ENCODE measurements around the gene KRTAP12-4. TPM values are rescaled to one million over a fixed set of nuclear protein-coding genes. Genes with fewer than 3 reads are reported as not detected.
"Not testable (repeated sequence)": the region's sequence is repeated elsewhere in the genome, so short reads cannot be mapped to it uniquely, and the experiment has no call there.

KRTAP12-4 gene
- total RNA-seq, 1 donor from 2014 or later: not detected

DNA sequence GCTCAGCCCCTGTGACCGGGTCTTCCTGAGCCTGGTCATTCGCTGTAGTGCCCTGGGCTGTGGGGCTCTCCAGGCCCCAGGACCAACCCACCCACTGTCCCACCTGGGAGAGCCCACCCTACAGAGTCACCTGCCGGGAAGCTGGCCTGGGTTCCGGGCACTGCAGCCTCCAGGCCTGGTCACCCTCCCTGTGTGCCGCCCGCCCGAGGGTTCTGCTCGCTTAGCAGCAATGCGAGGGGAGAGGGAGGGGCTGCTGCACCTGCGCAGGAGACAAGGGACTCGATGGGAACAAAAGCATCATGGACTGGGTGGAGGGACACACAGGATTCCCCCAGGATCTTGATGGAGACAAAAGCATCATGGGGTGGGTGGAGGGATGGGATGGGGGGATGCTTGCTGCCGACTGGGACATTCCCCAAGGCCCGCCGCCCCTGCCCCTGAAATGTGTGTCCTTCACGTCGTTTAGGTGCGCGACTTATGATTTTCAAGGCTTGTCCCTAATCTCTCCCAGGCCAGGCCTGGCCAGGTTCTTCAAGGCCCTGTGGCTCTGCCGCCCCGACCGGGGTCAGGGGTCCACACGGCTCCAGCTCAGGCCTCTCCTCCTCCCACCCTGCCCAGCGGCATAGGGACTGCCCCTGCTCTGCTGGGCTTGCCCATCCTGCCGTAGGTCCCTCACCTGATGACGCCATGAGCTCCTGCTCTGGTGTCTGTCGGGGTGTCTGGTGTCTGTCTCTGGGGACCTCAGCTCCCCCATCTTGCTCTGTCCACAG is 40.9 kb downstream of the KRTAP12-4 start:
- ATAC-seq (no peak), DNase-seq (ENCODE audit: low spot score) (no peak)

DNA sequence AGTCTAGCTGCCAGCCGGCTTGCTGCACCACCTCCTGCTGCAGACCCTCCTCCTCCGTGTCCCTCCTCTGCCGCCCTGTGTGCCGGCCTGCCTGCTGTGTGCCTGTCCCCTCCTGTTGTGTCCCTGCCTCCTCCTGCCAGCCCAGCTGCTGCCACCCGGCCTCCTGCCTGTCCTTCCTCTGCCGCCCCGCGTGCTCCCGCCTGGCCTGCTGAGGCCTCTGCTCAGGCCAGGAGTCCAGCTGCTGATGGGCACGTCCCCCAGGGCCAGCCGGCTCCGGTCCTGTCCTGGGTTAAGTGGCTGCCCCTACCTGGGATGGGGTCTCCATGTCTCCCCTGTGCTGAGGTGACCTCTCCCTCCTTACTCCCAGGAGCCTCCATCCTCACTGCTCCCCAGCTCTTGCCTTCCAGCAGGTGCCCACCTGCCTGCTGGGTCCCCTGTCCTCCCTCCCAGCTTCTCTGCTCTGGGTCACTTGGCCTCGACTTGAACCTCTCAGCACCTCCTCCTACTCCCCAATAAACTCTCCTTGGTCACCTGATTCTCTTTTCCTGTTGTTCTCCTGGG is 41.7 kb downstream of the KRTAP12-4 start:
- ATAC-seq (no peak), DNase-seq (ENCODE audit: low spot score) (no peak)

DNA sequence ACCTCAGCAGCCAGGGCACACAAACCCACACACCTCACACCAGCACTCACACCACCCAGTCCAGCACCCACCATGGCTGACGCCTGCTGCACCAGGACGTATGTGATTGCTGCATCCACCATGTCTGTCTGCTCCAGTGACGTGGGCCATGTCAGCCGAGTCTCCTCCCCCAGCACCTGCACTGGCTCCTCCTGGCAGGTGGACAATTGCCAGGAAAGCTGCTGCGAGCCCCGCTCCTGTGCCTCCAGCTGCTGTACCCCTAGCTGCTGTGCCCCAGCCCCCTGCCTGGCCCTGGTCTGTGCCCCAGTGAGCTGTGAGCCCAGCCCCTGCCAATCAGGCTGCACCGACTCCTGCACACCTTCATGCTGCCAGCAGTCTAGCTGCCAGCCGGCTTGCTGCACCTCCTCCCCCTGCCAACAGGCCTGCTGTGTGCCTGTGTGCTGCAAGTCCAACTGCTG is 42.4 kb downstream of the KRTAP12-4 start, which contains the start of gene KRTAP10-8:
Gene KRTAP10-8, plus strand, starts transcription at position 51 of the 458 bp plus-strand sequence. Its CDS starts 22 bp downstream, at position 73.
- DNase-seq (ENCODE audit: low spot score) (no peak), ATAC-seq (no peak)

DNA sequence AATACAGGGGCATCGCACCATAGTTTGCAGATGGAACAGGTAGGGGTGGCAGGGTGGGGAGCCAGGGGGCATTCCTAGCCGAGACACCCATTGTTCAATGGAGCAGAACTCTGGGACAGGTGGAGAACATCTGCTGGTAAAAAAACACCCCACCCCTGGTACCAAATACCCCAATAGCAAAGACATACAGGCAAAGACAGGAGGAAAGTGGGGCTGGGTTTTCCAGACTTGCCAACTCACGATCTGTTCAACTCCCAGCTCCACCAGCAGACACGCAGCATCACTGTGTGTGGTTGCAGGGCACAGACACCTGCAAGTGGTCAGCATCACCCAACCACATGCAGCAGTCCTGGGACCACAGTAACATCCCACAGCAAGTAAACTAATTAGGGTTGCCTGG is 42.9 kb downstream of the KRTAP12-4 start:
- DNase-seq (ENCODE audit: low spot score) (no peak), ATAC-seq (no peak)

DNA sequence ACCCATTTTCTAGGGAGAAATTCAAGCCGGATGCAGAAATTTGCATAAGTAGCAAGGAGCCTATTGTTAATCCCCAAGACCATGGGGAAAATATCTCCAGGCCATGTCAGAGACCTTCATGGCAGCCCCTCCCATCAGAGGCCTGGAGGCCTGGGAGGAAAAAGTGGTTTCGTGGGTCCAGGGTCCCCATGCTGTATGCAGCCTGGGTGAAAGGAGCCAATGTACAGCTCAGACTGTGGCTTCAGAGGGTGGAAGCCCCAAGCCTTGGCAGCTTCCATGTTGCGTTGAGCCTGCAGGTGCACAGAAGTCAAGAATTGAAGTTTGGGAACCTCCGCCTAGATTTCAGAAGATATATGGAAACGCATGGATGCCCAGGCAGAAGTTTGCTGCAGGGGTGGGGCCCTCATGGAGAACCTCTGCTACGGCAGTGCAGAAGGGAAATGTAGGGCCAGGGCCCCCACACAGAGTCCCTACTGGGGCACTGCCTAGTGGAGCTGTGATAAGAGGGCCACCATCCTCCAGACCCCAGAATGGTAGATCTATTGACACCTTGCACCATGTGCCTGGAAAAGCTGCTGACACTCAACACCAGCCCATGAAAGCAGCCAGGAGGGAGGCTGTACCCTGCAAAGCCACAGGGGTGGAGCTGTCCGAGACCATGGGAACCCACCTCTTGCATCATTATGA is 44.2 kb downstream of the KRTAP12-4 start:
- ATAC-seq; DNase-seq (ENCODE audit: low spot score): not testable (repeated sequence)

DNA sequence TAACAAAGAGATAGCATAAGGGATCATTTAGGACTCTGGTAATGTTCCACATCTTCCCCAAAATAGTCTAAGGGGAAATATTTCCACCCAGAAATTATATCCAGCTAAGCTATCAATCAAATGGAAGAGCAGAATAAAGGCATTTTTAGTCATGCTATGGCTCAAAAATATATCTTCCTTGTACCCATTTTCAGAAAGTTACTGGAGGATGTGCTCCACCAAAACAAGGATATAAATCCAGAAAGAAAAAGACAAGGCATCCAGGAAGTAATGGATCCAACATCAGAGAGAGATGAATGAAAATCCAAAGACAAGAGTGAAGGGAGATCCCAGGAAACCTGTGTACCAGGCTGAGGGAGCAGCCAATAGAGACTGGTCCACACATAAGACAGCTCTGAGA is 45.3 kb downstream of the KRTAP12-4 start:
- no peak for DNase-seq (ENCODE audit: low spot score)
- ATAC-seq: no peak

DNA sequence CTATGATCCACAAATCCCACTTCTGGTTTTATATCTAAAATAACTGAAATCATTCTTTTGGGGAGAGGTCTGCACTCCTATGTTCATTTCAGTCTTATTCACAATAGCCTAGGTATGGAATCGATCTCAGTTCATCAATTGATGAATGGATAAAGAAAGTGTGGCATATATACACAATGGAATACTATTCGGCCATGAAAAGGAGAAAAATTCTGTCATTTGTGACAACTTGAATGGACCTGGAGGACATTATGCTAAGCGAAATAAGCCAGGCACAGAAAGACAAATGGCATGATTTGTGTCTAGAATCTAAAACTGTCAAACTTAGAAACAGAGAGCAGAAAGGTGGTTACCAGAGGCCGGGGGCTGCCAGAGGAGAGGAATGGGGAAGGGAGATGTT is 48.0 kb downstream of the KRTAP12-4 start:
- DNase-seq (ENCODE audit: low spot score): no peak
- no peak for ATAC-seq

Other genes starting within 250 kb of the KRTAP12-4 start
- 22.0 TPM for gene LRRC3, start 199.1 kb downstream of the KRTAP12-4 start, total RNA-seq
- not detected for gene KRTAP10-1, start 114.5 kb downstream of the KRTAP12-4 start, total RNA-seq
- not detected for gene KRTAP10-2, start 103.2 kb downstream of the KRTAP12-4 start, total RNA-seq
- not detected for gene KRTAP10-3, start 95.9 kb downstream of the KRTAP12-4 start, total RNA-seq
- not detected for gene KRTAP10-4, start 80.9 kb downstream of the KRTAP12-4 start, total RNA-seq
- not detected for gene KRTAP10-5, start 74.1 kb downstream of the KRTAP12-4 start, total RNA-seq
- gene KRTAP10-6, start 62.2 kb downstream of the KRTAP12-4 start, total RNA-seq: not detected
- gene KRTAP10-7, start 54.1 kb downstream of the KRTAP12-4 start, total RNA-seq: not detected
- gene KRTAP10-8, start 42.6 kb downstream of the KRTAP12-4 start, total RNA-seq: not detected
- gene KRTAP10-9, start 27.6 kb downstream of the KRTAP12-4 start, total RNA-seq: not detected
- not detected for gene KRTAP10-10, start 17.3 kb downstream of the KRTAP12-4 start, total RNA-seq
- not detected for gene KRTAP10-11, start 8.2 kb downstream of the KRTAP12-4 start, total RNA-seq
- gene KRTAP12-3, start 3.3 kb upstream of the KRTAP12-4 start, total RNA-seq: not detected
- not detected for gene KRTAP12-2, start 12.3 kb upstream of the KRTAP12-4 start, total RNA-seq
- not detected for gene KRTAP12-1, start 27.5 kb upstream of the KRTAP12-4 start, total RNA-seq
- not detected for gene KRTAP10-12, start 42.5 kb upstream of the KRTAP12-4 start, total RNA-seq
- not detected for gene TSPEAR, start 56.9 kb upstream of the KRTAP12-4 start, total RNA-seq
- gene UBE2G2, start 147.2 kb upstream of the KRTAP12-4 start, total RNA-seq: 43.4 TPM
- 32.2 TPM for gene SUMO3, start 163.4 kb upstream of the KRTAP12-4 start, total RNA-seq
- 73.9 TPM for gene PTTG1IP, start 219.0 kb upstream of the KRTAP12-4 start, total RNA-seq